H1 (cell line): Measurements from ENCODE around the gene ATOH8. TPM values are rescaled to one million over a fixed set of nuclear protein-coding genes. Genes with fewer than 3 reads are reported as not detected.

Source experiments
- CTCF ChIA-PET: fragments of 300-600 bp; sonication (Branson Sonifier 250); formaldehyde crosslinking; loops from one replicate; lab custom pipeline; 2021; ENCODE audit not compliant: partially characterized antibody; lab: Charles Lee
- POLR2A ChIA-PET: fragments of 300-600 bp; sonication (Branson Sonifier 250); formaldehyde crosslinking; loops from one replicate; lab custom pipeline; 2021; ENCODE audit warnings: inconsistent platforms; ENCODE audit not compliant: partially characterized antibody; lab: Charles Lee
- DNase-seq, 2 experiments: peaks; one replicate each; pipeline versions ENCODE4 v3.0.0 to v3.0.0-alpha.2; 2010 to 2022; ENCODE audit warnings: low spot score in 2 of 2, low read depth in 1 of 2, mixed read lengths in 1 of 2
- FAIRE-seq: peaks from 2 replicates; lab custom pipeline; 2011; peaks lifted over from hg19 to GRCh38; lab: Jason Lieb, UNC
- H2AFZ ChIP-seq: 2 replicates; pipeline ENCODE4 v1.8.1; 2012; ENCODE audit warnings: low read length, inconsistent platforms
- H2AK5ac ChIP-seq: 2 replicates; pipeline ENCODE4 v1.6.1; 2013; ENCODE audit warnings: low read depth, low read length
- H2BK120ac ChIP-seq: replicated peaks from 2 replicates; pipeline ENCODE3; 2013; ENCODE audit warnings: low read depth, low read length, inconsistent platforms
- H2BK12ac ChIP-seq: 2 replicates; pipeline ENCODE4 v1.6.1; 2013; ENCODE audit warnings: low read depth, low read length
- H2BK15ac ChIP-seq: 2 replicates; pipeline ENCODE4 v1.6.1; 2013; ENCODE audit warnings: low read length
- H2BK20ac ChIP-seq: 2 replicates; pipeline ENCODE4 v1.6.1; 2013; ENCODE audit warnings: low read length
- H2BK5ac ChIP-seq: 2 replicates; pipeline ENCODE4 v1.6.1; 2013; ENCODE audit warnings: low read depth, low read length
- H3K14ac ChIP-seq: 2 replicates; pipeline ENCODE4 v1.6.1; 2013; ENCODE audit warnings: inconsistent platforms; ENCODE audit not compliant: insufficient read length
- H3K18ac ChIP-seq: 2 replicates; pipeline ENCODE4 v1.6.1; 2013; ENCODE audit warnings: low read length; ENCODE audit errors: extremely low read depth
- H3K23ac ChIP-seq: 2 replicates; pipeline ENCODE4 v1.6.1; 2013; ENCODE audit warnings: inconsistent platforms; ENCODE audit not compliant: insufficient read length
- H3K23me2 ChIP-seq: 2 replicates; pipeline ENCODE4 v1.6.1; 2013; ENCODE audit warnings: low read depth, low read length
- H3K27ac ChIP-seq: 2 replicates; pipeline ENCODE4 v1.6.1; 2011; ENCODE audit warnings: low read depth, low read length, inconsistent platforms
- H3K27me3 ChIP-seq, 4 experiments: replicated peaks in 1 of 4; 1 replicate in 1 of 4; 2 replicates in 3 of 4; pipeline versions ENCODE4 v1.6.1 to v1.8.1; 2011 to 2013; ENCODE audit warnings: low read length in 3 of 4, mild to moderate bottlenecking in 3 of 4, inconsistent platforms in 2 of 4, mixed read lengths in 2 of 4, moderate library complexity in 1 of 4; ENCODE audit not compliant: control insufficient read depth in 3 of 4, insufficient read depth in 3 of 4; ENCODE audit errors: extremely low read depth in 1 of 4
- H3K36me3 ChIP-seq, 4 experiments: 2 replicates each; pipeline versions ENCODE4 v1.6.1 to v1.8.1; 2011 to 2013; ENCODE audit warnings: mild to moderate bottlenecking in 4 of 4, low read length in 3 of 4, moderate library complexity in 2 of 4, control low read depth in 1 of 4, inconsistent platforms in 1 of 4; ENCODE audit not compliant: insufficient read depth in 4 of 4, control insufficient read depth in 2 of 4
- H3K4ac ChIP-seq: replicated peaks from 2 replicates; pipeline ENCODE3; 2013; ENCODE audit warnings: low read length, low read depth, mixed read lengths, inconsistent platforms; ENCODE audit not compliant: insufficient read length
- H3K4me1 ChIP-seq, 4 experiments: replicated peaks in 1 of 4; 1 replicate in 1 of 4; 2 replicates in 3 of 4; pipeline versions ENCODE4 v1.6.1 to v1.8.1; 2011 to 2013; ENCODE audit warnings: low read length in 3 of 4, inconsistent platforms in 2 of 4, mixed read lengths in 1 of 4; ENCODE audit not compliant: insufficient read depth in 4 of 4, control insufficient read depth in 3 of 4
- H3K4me2 ChIP-seq, 2 experiments: 2 replicates each; pipeline versions ENCODE4 v1.6.1 to v1.8.1; 2011 to 2013; ENCODE audit warnings: low read depth in 2 of 2, low read length in 2 of 2, control low read depth in 1 of 2, inconsistent platforms in 1 of 2, mild to moderate bottlenecking in 1 of 2; ENCODE audit not compliant: insufficient read depth in 1 of 2
- H3K4me3 ChIP-seq, 4 experiments: fragments of 200-600, 300-600 bp in 1 of 4; sonication (generic), shearing (Covaris generic), sonication (Bioruptor Twin) in 1 of 4; 2 replicates each; pipeline versions ENCODE4 v1.5.1 to v1.8.1; 2011 to 2016; ENCODE audit warnings: low read length in 4 of 4, low read depth in 3 of 4, control low read depth in 2 of 4, inconsistent platforms in 2 of 4, mild to moderate bottlenecking in 2 of 4, mixed read lengths in 1 of 4, moderate library complexity in 1 of 4; ENCODE audit not compliant: insufficient read depth in 2 of 4; ENCODE audit errors: extremely low read depth in 1 of 4
- H3K56ac ChIP-seq: replicated peaks from 2 replicates; pipeline ENCODE3; 2013; ENCODE audit warnings: low read depth, mild to moderate bottlenecking, mixed read lengths, low read length, inconsistent platforms; ENCODE audit not compliant: insufficient read length
- H3K79me1 ChIP-seq: 2 replicates; pipeline ENCODE4 v1.6.1; 2013; ENCODE audit warnings: low read depth, low read length, control low read depth
- H3K79me2 ChIP-seq, 2 experiments: 2 replicates each; pipeline versions ENCODE4 v1.6.1 to v1.8.1; 2012 to 2013; ENCODE audit warnings: low read length in 2 of 2, mild to moderate bottlenecking in 2 of 2, inconsistent platforms in 1 of 2; ENCODE audit not compliant: insufficient read depth in 2 of 2, control insufficient read depth in 1 of 2
- H3K9ac ChIP-seq, 4 experiments: replicated peaks in 1 of 4; 1 replicate in 1 of 4; 2 replicates in 3 of 4; pipeline versions ENCODE4 v1.6.1 to v1.8.1; 2011 to 2013; ENCODE audit warnings: low read depth in 3 of 4, low read length in 3 of 4, control low read depth in 2 of 4, mild to moderate bottlenecking in 2 of 4, moderate library complexity in 2 of 4, inconsistent platforms in 1 of 4; ENCODE audit errors: extremely low read depth in 1 of 4
- H3K9me3 ChIP-seq, 2 experiments: 2 replicates each; pipeline versions ENCODE4 v1.6.1 to v1.8.1; 2012 to 2013; ENCODE audit warnings: mild to moderate bottlenecking in 2 of 2, moderate library complexity in 2 of 2, control low read depth in 1 of 2, inconsistent platforms in 1 of 2, low read depth in 1 of 2, low read length in 1 of 2, mixed read lengths in 1 of 2; ENCODE audit not compliant: insufficient read depth in 2 of 2
- H4K20me1 ChIP-seq, 2 experiments: replicated peaks in 1 of 2; 2 replicates each; pipeline versions ENCODE3 to v1.8.1; 2011 to 2013; ENCODE audit warnings: inconsistent platforms in 2 of 2, low read length in 2 of 2, mild to moderate bottlenecking in 1 of 2; ENCODE audit not compliant: insufficient read depth in 2 of 2, control insufficient read depth in 1 of 2
- H4K5ac ChIP-seq: 2 replicates; pipeline ENCODE4 v1.6.1; 2013; ENCODE audit warnings: low read length, low read depth, mixed read lengths, inconsistent platforms; ENCODE audit not compliant: insufficient read length
- H4K8ac ChIP-seq: 2 replicates; pipeline ENCODE4 v1.8.0; 2013; ENCODE audit warnings: mild to moderate bottlenecking, moderate library complexity, low read length, inconsistent platforms; ENCODE audit not compliant: insufficient read depth; ENCODE audit errors: extremely low read depth
- H4K91ac ChIP-seq: replicated peaks from 2 replicates; pipeline ENCODE3; 2013; ENCODE audit warnings: low read length, mixed read lengths, inconsistent platforms; ENCODE audit not compliant: insufficient read length
- CBX5 ChIP-seq: fragments of 300-800, 300-1000 bp; sonication (generic); IDR thresholded peaks from 2 replicates; pipeline ENCODE4 v1.7.1; 2016; ENCODE audit warnings: antibody characterized with exemption, low read length, low read depth
- FOSL1 ChIP-seq: IDR thresholded peaks from 2 replicates; pipeline ENCODE4 v1.6.1; 2011; ENCODE audit warnings: mild to moderate bottlenecking, low read depth, low read length, moderate library complexity; ENCODE audit not compliant: insufficient read depth
- HDAC2 ChIP-seq, 2 experiments: fragments of 300-600 bp in 1 of 2; sonication (generic) in 1 of 2; IDR thresholded peaks; 2 replicates each; pipeline ENCODE4 v1.6.1; 2011 to 2012; ENCODE audit warnings: low read depth in 2 of 2, low read length in 2 of 2, mild to moderate bottlenecking in 2 of 2, moderate library complexity in 2 of 2, borderline replicate concordance in 1 of 2, inconsistent platforms in 1 of 2
- KDM1A ChIP-seq: fragments of 200-600, 300-600 bp; sonication (generic); IDR thresholded peaks from 2 replicates; pipeline ENCODE4 v1.7.1; 2016; ENCODE audit warnings: mild to moderate bottlenecking, low read length, borderline replicate concordance
- MAFK ChIP-seq: IDR thresholded peaks from 2 replicates; pipeline ENCODE4 v1.6.1; 2012; ENCODE audit warnings: low read depth, mild to moderate bottlenecking, improper control_type of control experiment, low read length
- PHF8 ChIP-seq: fragments of 200-600 bp; sonication (generic); conservative IDR thresholded peaks from 2 replicates; pipeline ENCODE4 v1.7.1; 2012; ENCODE audit warnings: low read depth, mild to moderate bottlenecking, inconsistent platforms, low read length, moderate library complexity
- POLR2A ChIP-seq, 2 experiments: IDR thresholded peaks; 1 replicate in 1 of 2; 2 replicates in 1 of 2; pipeline ENCODE4 v1.6.1; 2011; ENCODE audit warnings: low read depth in 2 of 2, low read length in 2 of 2, mild to moderate bottlenecking in 2 of 2; ENCODE audit errors: control extremely low read depth in 1 of 2
- POU5F1 ChIP-seq: IDR thresholded peaks from 2 replicates; pipeline ENCODE4 v1.6.1; 2011; ENCODE audit warnings: low read depth, mild to moderate bottlenecking, low read length, moderate library complexity
- SIN3A ChIP-seq, 2 experiments: IDR thresholded peaks in 1 of 2; conservative IDR thresholded peaks in 1 of 2; 2 replicates each; pipeline ENCODE4 v1.6.1; 2011 to 2012; ENCODE audit warnings: low read length in 2 of 2, improper control_type of control experiment in 1 of 2, low read depth in 1 of 2, mild to moderate bottlenecking in 1 of 2
- SIRT6 ChIP-seq: IDR thresholded peaks from one replicate; pipeline ENCODE4 v1.7.1; 2012; ENCODE audit warnings: low read length, inconsistent platforms
- SP2 ChIP-seq: IDR thresholded peaks from 2 replicates; pipeline ENCODE4 v1.6.1; 2012; ENCODE audit warnings: mild to moderate bottlenecking, low read length, inconsistent platforms
- WGBS, 2 experiments: shearing (Covaris generic) in 1 of 2; methylation state at CpG; one replicate each; pipeline versions ENCODE4 v1.1.6 to v1.1.7; 2013 to 2015; ENCODE audit warnings: low lambda C conversion rate in 2 of 2, mixed read lengths in 2 of 2, inconsistent platforms in 1 of 2, low coverage in 1 of 2, missing lambda C conversion rate in 1 of 2; ENCODE audit not compliant: insufficient replicate concordance in 2 of 2, insufficient coverage in 1 of 2, insufficient read length in 1 of 2; ENCODE audit errors: extremely low coverage in 1 of 2, missing lambda C conversion rate in 1 of 2; 5-methylcytosine and 5-hydroxymethylcytosine counted together
- polyA plus RNA-seq, 7 experiments: library from polyadenylated mRNA; depleted of rRNA in 3 of 7; stranded (reverse) in 5 of 7; unstranded in 2 of 7; fragments of >200 nt in 5 of 7; fragments of 200-250 nt in 2 of 7; gene quantifications; 1 replicate in 5 of 7; 2 replicates in 1 of 7; 4 replicates in 1 of 7; pipeline versions ENCODE4 v1.2.1 to v1.2.3, GENCODE V29; 2011 to 2013; ENCODE audit warnings: missing spikeins in 2 of 7, mixed read lengths in 2 of 7
- total RNA-seq: library from RNA; stranded (reverse); fragmentation: NEBNext Ultra II Directional; extraction: Animal tissue kit (Norgen Biotek cat#: 25700); gene quantifications from 2 replicates; pipeline ENCODE4 v1.2.1, GENCODE V29; 2021

The ATOH8 gene
- total and polyA plus RNA-seq, 2 of the 8 experiments (the other 6 are each of a cell fraction or from before 2014, with no cell fraction given): 0.50 to 0.53 TPM

DNA sequence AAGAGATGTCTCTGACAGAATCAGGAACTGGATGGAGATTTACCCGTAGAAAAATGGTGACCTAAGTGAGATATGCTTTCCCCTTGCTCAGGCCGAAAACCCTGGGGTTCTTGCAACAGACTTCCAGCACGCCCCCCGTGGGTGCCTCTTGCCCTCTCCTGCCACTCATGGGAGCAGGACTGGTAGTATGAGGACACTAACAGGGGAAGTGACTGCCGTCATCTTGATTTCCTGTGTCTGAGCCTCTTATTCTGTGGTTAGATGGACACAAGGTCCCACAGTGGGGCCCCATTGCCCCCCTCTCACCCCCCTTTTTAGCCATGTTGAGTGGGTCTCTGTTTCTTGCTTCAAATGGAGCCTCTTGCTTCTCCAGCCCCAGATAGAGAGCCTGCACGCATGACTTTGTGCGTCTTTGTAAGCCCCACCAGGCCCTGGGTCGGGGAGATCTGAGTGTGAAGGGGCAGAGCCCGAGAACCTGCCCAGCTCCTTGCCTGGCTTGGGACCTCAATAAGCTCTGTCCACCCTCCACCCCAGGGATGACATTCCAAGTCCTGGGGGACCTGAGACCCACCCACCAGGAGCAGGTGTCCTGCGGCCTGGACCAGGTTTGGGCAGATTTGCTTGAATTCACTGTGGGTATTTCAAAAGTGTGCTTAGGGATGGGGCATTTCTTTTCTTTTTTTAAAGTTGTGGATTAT is 47.0 kb upstream of the ATOH8 start:
- no peaks in the 10 kb centered on the region for H3K9me3 ChIP-seq
- WGBS, 2 experiments: 91% methylated on average over 10 of the region's 10 CpGs; no CpG with 5 or more reads in 1 of the 2 experiments
- no peak for FAIRE-seq
- H3K27ac ChIP-seq: no peak overlapping the region
- H2AK5ac ChIP-seq: no peak overlapping the region
- no peak overlapping the region for H3K23ac ChIP-seq
- H4K8ac ChIP-seq: no peak overlapping the region
- no peaks in the 10 kb centered on the region for H3K36me3 ChIP-seq
- peaks cover 0 to 4% (median 2%) of the 10 kb centered on the region in 4 experiments; a peak in 3 of 7 replicates for H3K4me1 ChIP-seq
- POLR2A ChIA-PET: interaction anchor here (0.6 to 2.5 kb wide), 3 partner anchors 27 to 67 kb away, joined by 3 to 10 read pairs (median 4); no protein-coding TSS in a partner anchor
- H3K79me2 ChIP-seq: no peaks in the 10 kb centered on the region
- H2BK5ac ChIP-seq: no peak overlapping the region
- H2BK12ac ChIP-seq: no peak overlapping the region
- no peak overlapping the region for H2BK20ac ChIP-seq
- H4K5ac ChIP-seq: no peak overlapping the region
- no peak overlapping the region for H3K9ac ChIP-seq
- CTCF ChIA-PET: interaction anchor here (0.7 to 7.4 kb wide), 34 partner anchors 8 to 545 kb away, joined by 3 to 80 read pairs (median 4); partner anchors contain the start of genes ATOH8 and GNLY
- H4K20me1 ChIP-seq: no peaks in the 10 kb centered on the region
- no peak for DNase-seq
- H2AFZ ChIP-seq: peak overlapping the region; percentile 35; the same call in 1 of the 2 replicates
- no peak overlapping the region for H3K56ac ChIP-seq
- TF ChIP-seq CBX5 (no peak), KDM1A (no peak), SIRT6 (no peak), POU5F1 (no peak), SIN3A (conservative IDR thresholded peaks at IDR 0.05 in 1 of 2, IDR thresholded peaks at IDR 0.05 in 1 of 2; ENCODE audit: low read depth in 1 of 2, low read length in 2 of 2) (no peak), MAFK (no peak), PHF8 (no peak), HDAC2 (IDR thresholded peaks at IDR 0.05; ENCODE audit: borderline replicate concordance in 1 of 2, low read depth in 2 of 2, low read length in 2 of 2) (no peak), POLR2A (IDR thresholded peaks at IDR 0.05; ENCODE audit: control extremely low read depth in 1 of 2, low read depth in 2 of 2, low read length in 2 of 2) (no peak), SP2 (no peak), FOSL1 (no peak)
- H4K91ac ChIP-seq: no peak overlapping the region
- no peak overlapping the region for H3K4me3 ChIP-seq
- no peaks in the 10 kb centered on the region; a peak in 1 of 7 replicates for H3K27me3 ChIP-seq
- no peak overlapping the region for H2BK15ac ChIP-seq
- H3K4me2 ChIP-seq: no peak overlapping the region
- no peaks in the 10 kb centered on the region for H3K79me1 ChIP-seq
- no peak overlapping the region for H3K4ac ChIP-seq
- H3K18ac ChIP-seq: no peak overlapping the region
- H3K23me2 ChIP-seq: no peaks in the 10 kb centered on the region
- no peak overlapping the region for H3K14ac ChIP-seq
- no peak overlapping the region for H2BK120ac ChIP-seq
